Kidney (tissue), 14 donors: Measurements from ENCODE around the gene TMEM131L. TPM values are rescaled to one million over a fixed set of nuclear protein-coding genes. Genes with fewer than 3 reads are reported as not detected.

Experiments used
- DNase-seq, 5 donors: peaks; one replicate each; pipeline ENCODE4 v3.0.0-alpha.2; 2013 to 2020
- FAIRE-seq: peaks from 2 replicates; lab custom pipeline; 2012; peaks lifted over from hg19 to GRCh38; lab: Jason Lieb, UNC
- H3K27ac ChIP-seq, 2 donors: one replicate each; pipeline ENCODE4 v1.7.0; 2013; ENCODE audit warnings: low read depth in 2 of 2, low read length in 2 of 2, inconsistent platforms in 1 of 2
- H3K27me3 ChIP-seq: one replicate; pipeline ENCODE4 v1.7.1; 2013; ENCODE audit warnings: low read length, inconsistent platforms; ENCODE audit not compliant: control insufficient read depth, insufficient read depth
- H3K36me3 ChIP-seq, 3 donors: one replicate each; pipeline versions ENCODE4 v1.7.0 to v1.7.1; 2013; ENCODE audit warnings: low read length in 3 of 3, control low read depth in 1 of 3, inconsistent platforms in 1 of 3; ENCODE audit not compliant: insufficient read depth in 3 of 3, control insufficient read depth in 2 of 3
- H3K4me1 ChIP-seq, 3 donors: one replicate each; pipeline versions ENCODE4 v1.7.0 to v1.7.1; 2013; ENCODE audit warnings: low read length in 3 of 3, inconsistent platforms in 1 of 3, low read depth in 1 of 3; ENCODE audit not compliant: control insufficient read depth in 2 of 3, insufficient read depth in 2 of 3
- H3K4me3 ChIP-seq, 3 donors: one replicate each; pipeline versions ENCODE4 v1.7.0 to v1.8.1; 2013; ENCODE audit warnings: low read length in 3 of 3, control low read depth in 1 of 3, inconsistent platforms in 1 of 3
- H3K9ac ChIP-seq, 3 donors: one replicate each; pipeline versions ENCODE4 v1.7.0 to v1.7.1; 2013; ENCODE audit warnings: low read length in 3 of 3, control low read depth in 1 of 3, inconsistent platforms in 1 of 3
- H3K9me3 ChIP-seq, 3 donors: one replicate each; pipeline versions ENCODE4 v1.7.0 to v1.7.1; 2013; ENCODE audit warnings: low read length in 3 of 3, control low read depth in 1 of 3, inconsistent platforms in 1 of 3; ENCODE audit not compliant: control insufficient read depth in 2 of 3, insufficient read depth in 1 of 3
- CTCF ChIP-seq: IDR thresholded peaks from 3 replicates; pipeline ENCODE4 v1.5.1; 2012; ENCODE audit warnings: mild to moderate bottlenecking, moderate library complexity, borderline replicate concordance; ENCODE audit not compliant: insufficient read depth; ENCODE audit errors: extremely low read depth
- intact Hi-C: fragments of 100-400 bp; cut with DNase I; formaldehyde crosslinking; loops from one replicate; pipeline ENCODE4 v1.11.1; 2022
- polyA plus RNA-seq: library from polyadenylated mRNA; stranded (reverse); fragments of 350-450 nt; fragmentation: Illumina TruSeq; extraction: RNeasy Lipid Tissue Mini Kit (QIAGEN cat#74804); gene quantifications from one replicate; pipeline ENCODE4 v1.2.3, GENCODE V29; 2014; ENCODE audit warnings: low read depth, low replicate concordance; ENCODE audit not compliant: insufficient read depth
- total RNA-seq: library from RNA; stranded (reverse); fragmentation: NEBNext Ultra II Directional; extraction: Animal tissue kit (Norgen Biotek cat#: 25700); gene quantifications from one replicate; pipeline ENCODE4 v1.2.1, GENCODE V29; 2021
- donor health status: control.
- donor health status: control.
- donor health status: control.
- donor health status: control.
- donor health status: control.
- donor health status: DM: yes; HTN: yes; CAD: no.
- donor health status: Normal renal cell carcinoma (clear cell type).

The TMEM131L gene
- total and polyA plus RNA-seq, 2 donors from 2014 or later: 3.0 to 17.0 TPM

GRCh38 chr4:153428941-153429475 is 37.2 kb upstream of the TMEM131L start:
- peak overlapping the region in 1 of 2 donors; percentile 70 for H3K27ac ChIP-seq
- DNase-seq: peak in 2 of 5 donors; percentile 62 to 85
- no peak for TF ChIP-seq CTCF

GRCh38 chr4:153432965-153433753 is 33.0 kb upstream of the TMEM131L start:
- Histone ChIP-seq H3K4me3 (no peak overlapping the region), H3K27me3 (no peaks in the 10 kb centered on the region), H3K9me3 (no peaks in the 10 kb centered on the region), H3K9ac (no peak overlapping the region), H3K27ac (peak overlapping the region in 1 of 2 donors; percentile 33), H3K36me3 (no peaks in the 10 kb centered on the region), H3K4me1 (peaks cover 0 to 2% (median 0%) of the 10 kb centered on the region in 3 donors)
- DNase-seq: peak in 3 of 5 donors; percentile 37 to 61 (median 43)
- FAIRE-seq: no peak
- peak; percentile 51 for TF ChIP-seq CTCF
- intact Hi-C loops: no loop called here

More at GRCh38 chr4:153428941-153429475, 37.2 kb upstream of the TMEM131L start:
- Histone ChIP-seq H3K4me3 (no peak overlapping the region), H3K36me3 (no peaks in the 10 kb centered on the region), H3K27me3 (no peaks in the 10 kb centered on the region), H3K9ac (no peak overlapping the region), H3K9me3 (no peaks in the 10 kb centered on the region), H3K4me1 (peaks cover 0 to 2% (median 0%) of the 10 kb centered on the region in 3 donors)
- intact Hi-C loops: no loop called here
- no peak for FAIRE-seq

- DNase-seq (peak in 2 of 5 donors; percentile 40 to 50), FAIRE-seq (no peak)
- peak overlapping the region in 1 of 2 donors; percentile 33 for H3K27ac ChIP-seq
- H3K4me3 ChIP-seq: no peak overlapping the region
- H3K9ac ChIP-seq: no peak overlapping the region
- H3K27me3 ChIP-seq: no peaks in the 10 kb centered on the region
- no peak for TF ChIP-seq CTCF
- no peaks in the 10 kb centered on the region for H3K36me3 ChIP-seq
- no peaks in the 10 kb centered on the region for H3K4me1 ChIP-seq
- H3K9me3 ChIP-seq: no peaks in the 10 kb centered on the region
- intact Hi-C loops: no loop called here
These were observed 32.4 kb upstream of the TMEM131L start for GRCh38 chr4:153433754-153434105.
